ENCODE data around the gene RIOX2. TPM values are rescaled to one million over a fixed set of nuclear protein-coding genes. Genes with fewer than 3 reads are reported as not detected.

The RIOX2 gene
- total and polyA plus RNA-seq, 2 donors (not counting 1 experiment from before 2014, with no cell fraction given) = 18.5 to 23.6 TPM

DNA sequence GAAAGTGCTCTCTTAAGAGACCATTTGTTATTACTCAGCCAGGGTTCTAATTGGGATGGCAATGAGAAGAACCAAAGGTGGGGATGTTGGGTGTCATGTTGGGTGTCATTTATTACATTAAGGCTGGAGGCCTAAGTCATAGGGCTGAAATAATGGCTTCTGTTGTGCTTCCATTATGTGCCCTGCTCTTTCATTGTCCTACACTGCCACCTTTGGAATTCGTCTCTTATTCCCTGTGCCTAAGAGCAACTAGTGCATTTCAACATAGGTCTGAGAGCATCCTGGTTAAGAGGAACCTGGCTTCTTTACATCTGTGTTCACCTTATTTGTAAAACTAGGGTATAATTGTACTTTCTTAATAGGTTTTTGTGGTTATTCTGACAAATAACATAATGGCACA is 32.2 kb downstream of the RIOX2 start:
- 100% methylated on average over 1 of the region's 1 CpG for WGBS (ENCODE audit: insufficient coverage)
- Mint-ChIP-seq H3K9me3 (ENCODE audit: insufficient read depth) (no peaks in the 10 kb centered on the region), H3K4me3 (no peak overlapping the region), H3K27ac (no peak overlapping the region), H3K27me3 (no peaks in the 10 kb centered on the region), H3K4me1 (no peaks in the 10 kb centered on the region)
- Histone ChIP-seq H3K36me3 (replicated peaks in 1 of 2; ENCODE audit: control extremely low read depth in 1 of 2, control insufficient read depth in 1 of 2, extremely low read depth in 1 of 2, insufficient read depth in 2 of 2, low read length in 1 of 2) (peaks cover 2 to 24% of the 10 kb centered on the region in 2 experiments), H3K4me3 (ENCODE audit: control extremely low read depth in 1 of 5, extremely low read depth in 1 of 5, insufficient read depth in 1 of 5, low read depth in 2 of 5, low read length in 4 of 5) (no peak overlapping the region), H3K9ac (ENCODE audit: low read length) (no peak overlapping the region), H3K27ac (ENCODE audit: low read length in 2 of 2) (no peak overlapping the region), H3K9me3 (ENCODE audit: control extremely low read depth in 1 of 3, control insufficient read depth in 2 of 3, insufficient read depth in 1 of 3, low read length in 2 of 3) (no peaks in the 10 kb centered on the region), H3K4me1 (ENCODE audit: control insufficient read depth in 2 of 2, insufficient read depth in 2 of 2, low read length in 2 of 2) (no peaks in the 10 kb centered on the region), H2AFZ (ENCODE audit: insufficient read depth, low read depth, low read length, poor library complexity, severe bottlenecking) (no peak overlapping the region), H4K20me1 (ENCODE audit: control insufficient read depth, insufficient read depth, low read length, poor library complexity, severe bottlenecking) (no peaks in the 10 kb centered on the region), H3K79me2 (ENCODE audit: control insufficient read depth, insufficient read depth, low read length) (no peaks in the 10 kb centered on the region), H3K27me3 (replicated peaks in 1 of 4; ENCODE audit: control extremely low read depth in 1 of 4, control insufficient read depth in 3 of 4, insufficient read depth in 4 of 4, low read length in 3 of 4) (no peaks in the 10 kb centered on the region), H3K4me2 (replicated peaks; ENCODE audit: low read depth, low read length, poor library complexity, severe bottlenecking) (no peak overlapping the region)
- POLR2A ChIA-PET = no interaction called here
- intact Hi-C loops (cut with micrococcal nuclease) = no loop called here
- TF ChIP-seq, protein P1, sequence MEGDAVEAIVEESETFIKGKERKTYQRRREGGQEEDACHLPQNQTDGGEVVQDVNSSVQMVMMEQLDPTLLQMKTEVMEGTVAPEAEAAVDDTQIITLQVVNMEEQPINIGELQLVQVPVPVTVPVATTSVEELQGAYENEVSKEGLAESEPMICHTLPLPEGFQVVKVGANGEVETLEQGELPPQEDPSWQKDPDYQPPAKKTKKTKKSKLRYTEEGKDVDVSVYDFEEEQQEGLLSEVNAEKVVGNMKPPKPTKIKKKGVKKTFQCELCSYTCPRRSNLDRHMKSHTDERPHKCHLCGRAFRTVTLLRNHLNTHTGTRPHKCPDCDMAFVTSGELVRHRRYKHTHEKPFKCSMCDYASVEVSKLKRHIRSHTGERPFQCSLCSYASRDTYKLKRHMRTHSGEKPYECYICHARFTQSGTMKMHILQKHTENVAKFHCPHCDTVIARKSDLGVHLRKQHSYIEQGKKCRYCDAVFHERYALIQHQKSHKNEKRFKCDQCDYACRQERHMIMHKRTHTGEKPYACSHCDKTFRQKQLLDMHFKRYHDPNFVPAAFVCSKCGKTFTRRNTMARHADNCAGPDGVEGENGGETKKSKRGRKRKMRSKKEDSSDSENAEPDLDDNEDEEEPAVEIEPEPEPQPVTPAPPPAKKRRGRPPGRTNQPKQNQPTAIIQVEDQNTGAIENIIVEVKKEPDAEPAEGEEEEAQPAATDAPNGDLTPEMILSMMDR (IDR thresholded peaks at IDR 0.05) = no peak
- no peak for TF ChIP-seq EZH2 (IDR thresholded peaks at IDR 0.05; ENCODE audit: borderline replicate concordance, insufficient read depth, low read depth, low read length, poor library complexity, severe bottlenecking)
- DNase-seq (peak; percentile 5), ATAC-seq (ENCODE audit: low read depth) (no peak)
- CTCF ChIA-PET = no interaction called here

DNA sequence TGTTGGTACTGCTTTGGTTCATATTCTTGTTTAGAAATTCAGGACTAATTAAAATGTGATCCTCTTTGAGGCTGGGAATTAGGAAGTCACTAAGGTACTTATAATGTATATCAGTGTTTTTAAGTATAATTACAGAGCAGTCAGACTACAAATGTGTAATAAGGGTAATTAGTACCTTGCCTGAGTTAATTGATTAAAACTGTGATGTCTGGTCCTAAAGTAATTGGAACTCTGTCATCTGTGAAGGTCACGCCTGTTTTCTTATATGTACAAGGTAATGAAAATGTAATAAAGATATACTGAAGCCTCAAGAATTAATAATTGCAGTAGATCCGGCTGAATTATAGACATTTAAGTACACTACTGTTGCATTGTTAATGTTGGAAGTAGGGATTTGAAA is 32.8 kb downstream of the RIOX2 start:
- Histone ChIP-seq H3K79me2 (ENCODE audit: control insufficient read depth, insufficient read depth, low read length) (no peaks in the 10 kb centered on the region), H3K9me3 (ENCODE audit: control extremely low read depth in 1 of 3, control insufficient read depth in 2 of 3, insufficient read depth in 1 of 3, low read length in 2 of 3) (no peaks in the 10 kb centered on the region), H3K27ac (ENCODE audit: low read length in 2 of 2) (no peak overlapping the region), H4K20me1 (ENCODE audit: control insufficient read depth, insufficient read depth, low read length, poor library complexity, severe bottlenecking) (no peaks in the 10 kb centered on the region), H2AFZ (ENCODE audit: insufficient read depth, low read depth, low read length, poor library complexity, severe bottlenecking) (no peak overlapping the region), H3K36me3 (replicated peaks in 1 of 2; ENCODE audit: control extremely low read depth in 1 of 2, control insufficient read depth in 1 of 2, extremely low read depth in 1 of 2, insufficient read depth in 2 of 2, low read length in 1 of 2) (peaks cover 2 to 18% of the 10 kb centered on the region in 2 experiments), H3K4me1 (ENCODE audit: control insufficient read depth in 2 of 2, insufficient read depth in 2 of 2, low read length in 2 of 2) (no peaks in the 10 kb centered on the region), H3K4me3 (ENCODE audit: control extremely low read depth in 1 of 5, extremely low read depth in 1 of 5, insufficient read depth in 1 of 5, low read depth in 2 of 5, low read length in 4 of 5) (no peak overlapping the region), H3K27me3 (replicated peaks in 1 of 4; ENCODE audit: control extremely low read depth in 1 of 4, control insufficient read depth in 3 of 4, insufficient read depth in 4 of 4, low read length in 3 of 4) (no peaks in the 10 kb centered on the region), H3K4me2 (replicated peaks; ENCODE audit: low read depth, low read length, poor library complexity, severe bottlenecking) (no peak overlapping the region), H3K9ac (ENCODE audit: low read length) (no peak overlapping the region)
- CTCF ChIA-PET = no interaction called here
- no peak for DNase-seq
- no peak overlapping the region for H3K27ac Mint-ChIP-seq
- H3K4me3 Mint-ChIP-seq = no peak overlapping the region
- H3K27me3 Mint-ChIP-seq = no peaks in the 10 kb centered on the region
- no peaks in the 10 kb centered on the region for H3K4me1 Mint-ChIP-seq
- ATAC-seq (ENCODE audit: low read depth) = no peak
- no peak for TF ChIP-seq EZH2 (IDR thresholded peaks at IDR 0.05; ENCODE audit: borderline replicate concordance, insufficient read depth, low read depth, low read length, poor library complexity, severe bottlenecking)
- TF ChIP-seq, protein P1 (IDR thresholded peaks at IDR 0.05) = no peak
- intact Hi-C loops (cut with micrococcal nuclease) = no loop called here
- WGBS (ENCODE audit: insufficient coverage) = no CpG with 5 or more reads among the region's 2 CpGs
- no peaks in the 10 kb centered on the region for H3K9me3 Mint-ChIP-seq (ENCODE audit: insufficient read depth)
- POLR2A ChIA-PET = no interaction called here

Measured in B cell (primary cell).